Aortic smooth muscle cell (primary cell): ENCODE data around the gene ZSCAN4. TPM values are rescaled to one million over a fixed set of nuclear protein-coding genes. Genes with fewer than 3 reads are reported as not detected.

Experiments used
- total RNA-seq: library from RNA; depleted of rRNA; stranded (reverse); fragments of >200 nt; gene quantifications from 2 replicates; pipeline ENCODE4 v1.2.3, GENCODE V29; 2014

ZSCAN4 gene
- not detected in 2 replicates for total RNA-seq

GRCh38 chr19:57668635-57669034, at the start of gene ZSCAN4:
TSS of gene ZSCAN4 (plus strand) at chr19:57668935. CDS start at chr19:57676146, 7,211 bp downstream.

GRCh38 chr19:57632987-57633831, 35.5 kb upstream of the ZSCAN4 start, which contains the start of gene ZNF211:
TSS of gene ZNF211 (plus strand) at chr19:57633168. CDS start at chr19:57633347, 179 bp downstream.

DNA sequence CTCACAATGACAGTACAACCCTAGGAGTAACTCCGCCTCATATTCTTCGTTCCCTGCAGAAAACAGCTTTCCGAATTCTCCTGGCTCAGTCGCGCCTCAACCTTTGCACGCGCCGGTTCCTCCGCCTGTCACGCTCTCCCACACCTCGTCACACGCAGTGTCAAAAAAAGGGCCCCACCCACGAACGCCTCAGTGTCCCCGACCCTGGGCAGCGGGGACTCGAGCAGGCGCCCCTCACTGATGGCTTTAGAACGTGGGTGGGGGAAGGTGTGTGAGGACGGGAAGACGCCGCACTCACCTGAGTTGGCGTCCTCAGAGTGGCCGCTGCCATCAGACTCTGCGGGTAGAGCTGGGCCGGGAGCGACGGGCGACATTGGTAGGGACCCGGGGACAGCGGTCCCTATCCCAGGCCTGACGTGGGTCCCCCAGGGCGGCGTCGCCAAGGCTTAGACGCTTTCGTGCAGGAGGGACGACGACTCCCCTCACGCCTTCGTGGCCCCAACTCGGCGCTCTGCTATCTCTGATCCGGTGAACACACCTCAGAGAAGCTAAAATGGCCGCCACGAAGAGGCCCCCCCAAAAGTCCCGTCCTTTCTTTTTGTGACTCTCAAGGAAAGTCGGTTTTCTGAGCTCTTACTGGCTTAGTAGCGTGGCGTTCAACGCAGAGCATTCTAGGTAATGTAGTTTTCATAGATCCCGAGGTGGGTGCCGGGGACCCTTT, 40.1 kb downstream of the ZSCAN4 start, which contains the start of gene ZNF154:
ZNF154 (minus strand) TSS at position 564 of the 721 bp plus-strand sequence; CDS start at position 331, 233 bp downstream.

Other genes starting within 250 kb of the ZSCAN4 start
- gene ZNF749, start 233.6 kb upstream of the ZSCAN4 start, total RNA-seq: 7.6 and 12.2 TPM in 2 replicates
- 0.79 and 0.99 TPM in 2 replicates for gene VN1R1, start 211.8 kb upstream of the ZSCAN4 start, total RNA-seq
- gene ZNF772, start 191.4 kb upstream of the ZSCAN4 start, total RNA-seq: 27.3 and 31.0 TPM in 2 replicates
- gene ZNF419, start 181.2 kb upstream of the ZSCAN4 start, total RNA-seq: 12.9 and 13.5 TPM in 2 replicates
- 14.1 and 16.5 TPM in 2 replicates for gene ZNF773, start 169.0 kb upstream of the ZSCAN4 start, total RNA-seq
- 5.8 and 6.2 TPM in 2 replicates for gene ZNF549, start 141.6 kb upstream of the ZSCAN4 start, total RNA-seq
- 6.9 and 9.1 TPM in 2 replicates for gene ZNF550, start 109.1 kb upstream of the ZSCAN4 start, total RNA-seq
- gene ZNF416, start 90.0 kb upstream of the ZSCAN4 start, total RNA-seq: 5.2 and 6.1 TPM in 2 replicates
- gene ZIK1, start 84.8 kb upstream of the ZSCAN4 start, total RNA-seq: 7.6 and 12.0 TPM in 2 replicates
- 3.6 and 4.2 TPM in 2 replicates for gene ZNF530, start 69.0 kb upstream of the ZSCAN4 start, total RNA-seq
- gene ZNF134, start 54.7 kb upstream of the ZSCAN4 start, total RNA-seq: 18.3 and 18.9 TPM in 2 replicates
- gene ZNF211, start 35.8 kb upstream of the ZSCAN4 start, total RNA-seq: 10.2 and 11.8 TPM in 2 replicates
- gene ZNF551, start 13.0 kb downstream of the ZSCAN4 start, total RNA-seq: 4.8 and 8.2 TPM in 2 replicates
- 5.4 and 7.1 TPM in 2 replicates for gene ZNF154, start 40.3 kb downstream of the ZSCAN4 start, total RNA-seq
- 11.9 and 13.2 TPM in 2 replicates for gene ZNF671, start 58.7 kb downstream of the ZSCAN4 start, total RNA-seq
- 14.5 and 15.6 TPM in 2 replicates for gene ZNF776, start 77.9 kb downstream of the ZSCAN4 start, total RNA-seq
- 13.9 and 16.2 TPM in 2 replicates for gene ZNF586, start 100.7 kb downstream of the ZSCAN4 start, total RNA-seq
- gene ZNF552, start 146.0 kb downstream of the ZSCAN4 start, total RNA-seq: 3.2 and 4.7 TPM in 2 replicates
- gene ZNF587B, start 161.4 kb downstream of the ZSCAN4 start, total RNA-seq: 20.8 and 22.9 TPM in 2 replicates
- 19.3 and 20.5 TPM in 2 replicates for gene ZNF587, start 180.9 kb downstream of the ZSCAN4 start, total RNA-seq
- 6.9 and 7.3 TPM in 2 replicates for gene ZNF814, start 220.1 kb downstream of the ZSCAN4 start, total RNA-seq
- gene ZNF417, start 247.7 kb downstream of the ZSCAN4 start, total RNA-seq: 20.7 and 21.4 TPM in 2 replicates